NOMO-1 (cell line): ENCODE results near the gene MGAT4A.

ENCODE experiments used
- DNase-seq, 2 experiments: peaks; one replicate each; lab custom pipeline; 2025; ENCODE audit not compliant: unreplicated experiment in 2 of 2; lab: John Stamatoyannopoulos, UW

Gene MGAT4A

DNA sequence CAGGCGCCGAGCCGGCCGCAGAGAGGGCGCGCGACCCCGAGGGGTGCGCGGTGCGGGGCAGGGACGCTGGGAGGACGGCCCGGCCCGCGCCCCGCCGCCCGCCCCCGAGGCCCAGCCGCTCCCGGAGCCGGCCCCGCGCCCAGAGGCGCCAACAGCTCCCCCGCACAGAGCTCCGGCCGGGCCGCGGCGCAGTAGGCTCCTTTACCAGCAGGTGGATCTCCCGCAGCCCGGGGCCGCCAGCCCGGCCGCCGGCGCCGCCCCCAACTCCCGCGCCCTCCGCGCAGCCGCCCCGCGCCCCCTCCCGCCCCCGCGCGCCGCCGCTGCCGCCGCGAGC is 258 bp downstream of the MGAT4A start:
- peak; percentile 29 to 64 for DNase-seq

DNA sequence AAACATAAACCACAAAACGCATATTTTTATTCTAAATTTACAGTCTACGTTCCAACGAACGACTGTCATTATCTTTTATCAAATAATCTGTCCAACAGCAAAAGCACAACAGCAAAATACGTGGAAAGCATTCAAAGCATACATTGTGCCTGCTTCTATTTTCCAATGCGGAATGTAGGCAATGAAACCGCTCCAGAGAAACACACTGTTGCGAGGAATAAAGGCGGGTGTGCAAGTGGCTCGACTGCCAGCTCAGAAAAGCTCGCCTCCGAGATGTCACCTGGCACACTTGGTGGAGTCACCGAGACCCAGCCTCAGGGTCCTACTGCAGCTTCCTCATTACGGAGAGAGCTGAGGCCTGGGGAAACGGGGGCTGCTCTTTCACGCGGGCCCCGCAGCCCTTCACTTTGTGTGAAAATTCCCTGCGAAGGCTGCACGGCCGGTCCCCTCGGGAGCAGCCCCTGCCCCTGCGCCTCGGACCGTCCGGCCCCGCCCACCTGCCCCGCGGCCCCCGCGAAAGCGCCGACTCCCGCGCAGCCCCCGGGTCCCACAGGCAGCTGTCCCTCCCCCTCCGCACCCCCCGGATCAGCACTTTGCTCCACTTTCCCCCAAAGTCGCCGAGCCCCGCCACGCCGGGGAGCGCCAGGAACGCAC is 752 bp downstream of the MGAT4A start:
- peak in 1 of 2 experiments; percentile 51 for DNase-seq

DNA sequence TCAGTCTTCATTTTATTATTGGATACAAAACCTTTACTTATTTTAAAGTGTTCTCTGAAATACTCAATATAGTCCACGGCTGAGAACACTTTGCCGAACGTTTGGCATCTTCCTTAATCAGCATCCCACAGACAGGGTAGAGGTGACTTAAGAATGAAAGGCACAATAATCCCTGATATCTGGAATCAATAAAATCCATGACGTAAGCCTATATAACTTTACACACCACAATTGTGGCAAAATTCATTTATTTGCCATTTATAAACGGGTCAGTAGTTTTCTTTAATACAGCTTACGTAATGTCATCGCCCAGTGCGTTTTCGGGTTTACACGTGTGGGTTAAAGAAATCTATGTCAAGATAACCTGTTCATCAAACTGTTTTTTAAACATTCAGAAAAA is 1.3 kb downstream of the MGAT4A start:
- DNase-seq: no peak

DNA sequence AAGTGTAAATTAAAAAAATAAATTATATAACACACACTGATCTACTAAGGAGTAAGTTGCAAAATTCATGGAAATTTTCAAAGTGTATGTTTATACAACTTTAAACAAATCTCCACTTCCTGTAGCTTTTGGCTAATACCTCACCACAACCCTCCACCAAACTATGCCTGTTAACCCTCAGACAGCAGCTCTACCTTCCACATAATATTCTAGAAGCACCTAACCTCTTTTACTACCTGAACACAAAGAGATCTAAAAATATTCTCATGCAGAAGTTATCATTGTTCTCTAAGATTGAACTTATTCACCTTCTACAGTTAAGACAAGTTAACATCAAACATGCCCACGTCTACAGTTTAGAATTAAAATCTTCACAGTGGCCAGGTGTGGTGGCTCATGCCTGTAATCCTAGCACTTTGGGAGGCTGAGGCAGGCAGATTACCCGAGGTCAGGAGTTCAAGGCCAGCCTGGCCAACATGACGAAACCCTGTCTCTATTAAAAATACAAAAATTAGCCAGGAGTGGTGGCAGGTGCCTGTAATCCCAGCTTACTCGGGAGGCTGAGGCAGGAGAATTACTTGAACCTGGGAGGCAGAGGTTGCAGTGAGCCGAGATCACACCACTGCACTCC is 2.7 kb downstream of the MGAT4A start:
- peak in 1 of 2 experiments; percentile 17 for DNase-seq

DNA sequence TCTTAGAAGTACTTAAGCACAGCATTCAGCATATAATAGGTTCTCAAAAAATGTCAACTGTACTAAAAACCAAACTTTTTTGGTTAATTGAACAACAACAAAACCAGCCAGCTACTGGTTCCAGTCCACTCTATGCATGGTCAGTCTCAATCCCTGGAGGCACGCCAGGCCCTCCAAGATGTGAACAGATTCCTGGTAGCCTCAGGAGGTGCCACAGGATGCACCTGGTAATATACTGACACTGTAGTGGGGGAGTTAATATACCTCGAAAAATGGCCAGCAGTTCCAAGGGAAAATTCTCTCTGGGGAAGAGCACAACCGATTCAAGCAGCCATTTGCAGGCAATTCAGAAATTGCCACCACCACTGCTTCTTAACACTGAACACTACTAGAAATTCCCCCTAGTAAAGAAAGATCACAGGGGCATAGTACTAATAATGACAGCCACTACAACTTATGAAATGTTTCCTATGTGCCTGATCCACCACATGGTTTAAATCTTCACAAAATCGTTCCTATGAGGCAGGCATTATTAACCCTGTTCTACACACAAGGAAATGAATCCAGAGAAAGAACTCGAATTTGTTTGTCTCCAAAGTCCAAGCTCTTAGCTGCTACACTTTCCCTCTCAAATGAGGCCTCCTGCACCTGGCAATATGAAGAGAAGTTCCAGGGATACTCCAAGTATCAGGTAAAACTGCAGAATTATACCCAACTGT is 3.4 kb downstream of the MGAT4A start:
- DNase-seq: no peak

DNA sequence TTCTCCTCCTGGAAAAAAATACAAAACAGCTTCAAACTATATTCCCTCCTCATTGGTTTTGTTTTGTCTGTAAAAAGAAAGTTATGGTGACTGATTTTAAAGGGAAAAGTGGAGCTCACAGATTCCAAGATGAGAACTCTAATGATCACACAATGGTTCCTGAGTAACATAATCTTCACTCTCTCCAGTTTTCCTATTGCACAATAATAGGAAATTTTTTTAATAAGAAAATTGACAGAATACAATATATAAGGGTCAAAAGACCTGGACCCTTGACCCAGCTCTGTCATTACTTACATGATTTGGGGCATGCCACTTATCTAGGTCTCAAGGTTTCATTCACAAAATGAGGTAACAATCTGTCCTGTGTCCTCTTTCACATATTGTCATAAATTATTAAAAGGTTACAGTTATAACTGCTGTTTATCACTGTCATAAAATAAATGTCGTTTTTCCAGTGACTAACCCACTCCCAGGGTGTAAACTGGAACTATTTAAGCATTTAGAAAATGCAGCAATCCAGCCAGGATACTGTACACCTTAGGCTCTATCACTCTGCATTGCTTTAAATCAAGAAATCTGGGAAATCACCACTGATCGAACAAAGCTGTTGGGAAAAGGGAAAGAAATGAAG is 4.1 kb downstream of the MGAT4A start:
- DNase-seq: no peak

DNA sequence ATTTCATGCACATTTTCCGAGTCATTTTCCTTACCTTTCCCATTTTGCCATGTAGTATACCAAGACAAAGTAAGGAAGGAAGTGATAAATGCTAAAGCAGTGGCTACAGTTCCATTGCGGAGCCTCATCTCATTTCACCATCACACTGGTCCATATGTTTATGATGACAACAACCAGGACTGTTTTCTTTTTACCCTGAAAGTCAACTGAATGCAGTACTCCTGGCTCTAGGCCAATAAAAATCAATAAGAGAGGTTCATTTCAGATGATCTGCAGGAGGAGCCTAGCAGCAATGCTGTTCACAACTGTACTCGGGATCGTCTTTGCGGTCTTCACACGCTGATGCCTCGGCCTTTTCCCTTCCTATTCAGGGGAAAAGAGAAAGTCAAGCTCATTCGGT is 4.7 kb downstream of the MGAT4A start:
- DNase-seq: no peak

DNA sequence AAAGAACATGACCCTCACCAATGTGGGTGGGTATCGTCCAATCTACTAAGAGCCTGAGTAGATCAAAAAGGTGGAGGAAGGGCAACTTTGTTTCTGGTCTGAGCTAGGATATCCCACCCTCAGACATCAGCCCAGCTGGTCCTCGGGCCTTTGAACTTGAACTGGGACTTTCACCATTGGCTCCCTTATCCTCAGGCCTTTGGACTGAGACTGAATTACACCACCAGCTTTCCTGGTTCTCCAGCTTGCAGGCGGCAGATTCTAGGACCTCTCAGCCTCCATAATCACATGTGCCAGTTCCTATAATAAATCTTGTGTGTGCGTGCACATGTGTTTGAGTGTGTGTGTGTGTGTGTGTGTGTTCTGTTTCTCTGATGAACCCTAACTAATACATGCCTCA is 10.6 kb downstream of the MGAT4A start:
- DNase-seq: no peak

DNA sequence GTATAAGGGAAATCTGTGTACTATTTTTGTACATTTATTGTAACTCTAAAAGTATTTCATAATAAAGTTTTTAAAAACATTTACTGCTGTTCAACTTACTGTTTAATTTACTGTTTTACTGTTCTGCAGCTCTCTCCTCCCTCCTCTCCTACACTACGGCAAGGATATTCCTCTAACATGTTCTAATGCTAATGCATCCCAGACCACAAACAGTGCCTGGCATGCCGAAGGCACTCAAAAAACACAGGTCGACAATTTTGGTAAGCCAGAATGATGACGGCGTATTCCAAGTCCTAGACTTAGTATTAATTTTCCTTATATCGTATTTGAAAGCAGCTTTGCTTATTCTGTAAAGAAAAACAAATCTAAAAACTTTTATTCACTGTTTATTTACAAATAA is 13.3 kb downstream of the MGAT4A start:
- no peak for DNase-seq

DNA sequence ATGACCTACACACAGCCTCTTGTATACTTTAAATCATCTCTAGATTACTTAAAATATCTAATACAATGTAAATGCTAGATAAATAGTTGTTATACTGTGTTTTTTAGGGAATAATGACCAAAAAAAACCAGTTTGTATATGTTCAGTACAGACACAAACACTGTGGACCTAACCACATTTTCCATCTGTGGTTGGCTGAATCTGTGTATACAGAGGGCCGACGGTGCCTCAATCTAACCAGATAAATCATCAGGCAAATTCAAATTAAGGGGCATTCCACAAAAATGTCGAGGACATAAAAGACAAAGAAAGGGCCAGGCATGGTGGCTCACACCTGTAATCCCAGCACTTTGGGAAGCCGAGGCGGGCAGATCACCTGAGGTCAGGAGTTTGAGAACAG is 14.1 kb downstream of the MGAT4A start:
- DNase-seq: no peak

DNA sequence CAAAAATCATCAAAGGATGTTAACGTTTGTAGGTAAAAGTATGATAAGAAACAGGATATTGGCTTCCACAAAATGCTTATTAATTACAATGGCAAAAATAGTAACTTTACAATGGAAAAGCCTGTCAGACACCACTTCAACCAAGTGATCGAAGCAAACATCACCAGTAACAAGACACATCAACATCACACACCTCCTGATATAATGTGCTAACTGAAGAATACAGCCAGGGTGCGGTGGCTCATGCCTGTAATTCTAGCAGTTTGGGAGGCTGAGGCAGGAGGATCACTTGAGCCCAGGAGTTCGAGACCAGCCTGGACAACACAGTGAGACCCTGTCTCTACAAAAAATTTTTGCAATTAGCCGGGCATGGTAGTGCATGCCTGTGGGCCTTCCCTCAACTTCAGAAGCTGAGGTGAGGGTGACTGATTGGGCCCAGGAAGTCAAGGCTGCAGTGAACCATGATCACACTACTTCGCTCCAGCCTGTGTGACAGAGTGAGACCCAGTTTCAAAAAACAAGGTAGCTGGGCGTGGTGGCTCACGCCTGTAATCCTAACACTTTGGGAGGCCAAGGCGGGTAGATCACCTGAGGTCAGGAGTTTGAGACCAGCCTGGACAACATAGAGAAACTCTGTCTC is 15.0 kb downstream of the MGAT4A start:
- no peak for DNase-seq

DNA sequence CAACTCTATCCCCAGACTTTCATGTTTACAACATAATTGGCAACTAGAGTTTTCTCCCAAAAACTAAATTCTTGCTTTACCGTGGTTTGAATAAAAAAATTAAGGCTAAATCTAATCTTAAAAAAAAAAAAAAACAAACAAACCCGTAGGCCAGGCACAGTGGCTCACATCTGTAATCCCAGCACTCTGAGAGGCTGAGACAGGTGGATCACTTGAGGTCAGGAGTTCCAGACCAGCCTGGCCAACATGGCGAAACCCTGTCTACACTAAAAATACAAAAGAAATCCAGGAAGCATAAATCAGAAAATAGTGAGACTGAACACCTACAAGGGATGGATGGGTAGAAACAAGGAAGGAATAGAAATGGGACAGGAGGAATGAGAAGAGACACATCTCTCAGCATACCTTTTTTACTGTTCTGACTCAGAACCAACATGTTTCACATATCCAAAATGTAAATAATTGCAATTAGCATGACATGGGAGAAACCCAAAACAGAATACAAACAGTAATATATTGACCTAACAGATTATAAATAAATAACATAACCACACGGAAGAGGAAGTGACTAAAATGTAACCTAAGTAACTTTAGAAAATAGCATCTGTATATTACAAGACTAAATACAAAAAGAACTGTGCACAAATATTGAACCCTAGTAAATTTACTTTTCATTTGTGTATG is 17.5 kb downstream of the MGAT4A start:
- no peak for DNase-seq

DNA sequence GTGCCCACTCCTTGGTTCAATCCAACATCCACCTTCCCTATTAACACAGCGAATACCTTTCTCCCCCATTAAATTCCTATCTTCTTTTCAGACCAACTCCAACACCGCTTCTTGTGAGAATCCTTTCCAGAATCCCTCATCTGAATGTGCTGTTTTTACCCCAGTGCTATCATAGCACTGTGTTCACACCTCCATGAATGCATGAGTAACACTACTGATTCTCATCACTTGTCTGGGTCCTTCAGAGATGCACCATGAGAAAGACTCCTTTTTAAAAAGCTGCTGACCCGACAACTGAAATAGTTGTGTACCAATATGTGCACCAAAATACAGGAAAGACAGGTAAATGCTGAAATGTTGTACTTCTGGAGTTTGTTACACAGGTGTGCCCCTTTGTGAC is 18.8 kb downstream of the MGAT4A start:
- no peak for DNase-seq

DNA sequence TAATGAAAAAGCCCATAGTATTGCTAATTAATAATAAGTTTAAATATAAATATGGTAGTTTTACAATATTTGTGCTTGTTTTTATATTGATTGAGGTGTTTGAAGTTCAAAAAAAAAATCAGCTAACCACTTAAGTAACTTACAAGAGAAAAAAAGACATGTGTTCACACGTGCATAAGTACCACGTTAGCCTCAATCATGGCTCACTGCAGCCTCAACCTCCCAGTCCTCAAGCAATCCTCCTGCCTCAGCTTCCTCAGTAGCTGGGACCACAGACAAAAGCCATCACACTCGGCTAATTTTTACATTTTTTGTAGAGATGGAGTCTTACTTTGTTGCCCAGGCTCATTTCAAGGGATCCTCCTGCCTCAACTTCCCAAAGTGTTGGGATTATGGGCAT is 19.4 kb downstream of the MGAT4A start:
- DNase-seq: no peak

DNA sequence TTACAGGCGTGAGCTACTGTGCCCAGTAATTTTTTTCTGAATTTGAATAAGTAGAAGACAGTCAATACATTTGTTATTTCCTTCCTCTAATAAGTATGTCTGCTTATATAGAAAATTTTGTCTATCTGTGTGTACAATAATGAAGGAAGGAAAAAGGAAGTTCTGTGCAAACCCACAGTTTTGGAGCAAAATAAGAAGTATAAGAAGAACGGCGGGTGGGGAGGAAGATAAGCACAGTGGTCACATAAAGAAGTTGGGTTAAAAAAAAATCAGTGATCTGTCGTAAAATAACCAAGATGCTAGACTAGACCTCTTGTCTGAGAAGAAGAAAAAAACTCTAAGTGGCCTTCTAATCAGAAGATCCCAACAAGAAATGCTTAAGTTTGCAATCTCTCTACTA is 20.2 kb downstream of the MGAT4A start:
- DNase-seq: peak in 1 of 2 experiments; percentile 66

DNA sequence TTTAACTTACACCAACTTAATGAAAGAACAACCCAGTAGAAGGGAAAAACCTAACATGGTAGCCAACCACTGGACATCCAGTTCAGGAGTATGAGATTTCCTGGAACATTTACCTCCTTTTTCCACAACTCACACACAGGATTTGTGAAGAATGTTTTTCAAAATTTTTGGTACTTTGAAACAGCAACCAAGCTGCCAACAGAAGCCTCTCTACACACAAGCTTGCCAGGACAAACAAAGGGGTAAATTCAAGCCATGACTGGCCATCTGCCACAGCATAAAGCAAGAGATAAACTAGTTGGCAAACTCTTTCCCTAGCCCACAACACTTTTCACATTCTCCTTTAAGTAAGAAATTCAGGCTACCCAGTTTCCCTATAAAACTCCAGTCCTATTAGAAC is 21.4 kb downstream of the MGAT4A start:
- DNase-seq: no peak

DNA sequence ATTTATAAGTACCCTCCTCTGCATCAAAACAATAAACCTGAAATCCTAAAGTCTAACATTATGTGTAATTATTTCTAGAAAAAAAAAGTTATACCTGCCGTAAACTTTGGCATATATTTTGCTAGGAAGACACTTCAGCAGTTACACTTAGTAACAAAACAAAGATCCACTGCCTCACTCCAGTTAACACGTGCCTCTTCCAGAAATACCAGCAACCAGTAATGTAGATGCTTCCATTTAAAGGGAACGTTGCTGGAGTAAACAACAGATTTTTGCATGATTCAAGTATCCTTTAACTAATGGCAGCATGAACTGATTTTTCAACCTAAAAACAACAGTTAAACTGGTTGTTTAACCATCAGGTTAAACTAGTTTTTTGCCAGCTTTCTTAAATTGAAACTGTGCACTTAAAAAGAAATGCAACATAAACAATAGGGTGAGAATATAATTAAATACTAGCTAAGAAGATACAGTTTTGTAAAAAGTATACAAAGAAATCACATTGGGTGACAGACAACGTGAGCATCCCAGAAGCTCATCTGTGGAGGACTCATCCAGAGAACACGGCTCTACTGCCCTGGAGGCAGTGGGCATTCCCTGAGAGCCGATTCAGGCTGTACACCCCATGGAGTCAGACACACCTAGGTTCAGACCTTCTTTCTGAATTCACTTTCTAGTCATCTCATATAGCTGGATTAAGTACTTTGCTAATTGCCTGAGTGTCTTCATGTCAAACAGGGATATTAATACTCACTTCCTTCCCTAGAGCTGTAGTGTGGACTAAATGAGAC is 22.3 kb downstream of the MGAT4A start:
- no peak for DNase-seq

DNA sequence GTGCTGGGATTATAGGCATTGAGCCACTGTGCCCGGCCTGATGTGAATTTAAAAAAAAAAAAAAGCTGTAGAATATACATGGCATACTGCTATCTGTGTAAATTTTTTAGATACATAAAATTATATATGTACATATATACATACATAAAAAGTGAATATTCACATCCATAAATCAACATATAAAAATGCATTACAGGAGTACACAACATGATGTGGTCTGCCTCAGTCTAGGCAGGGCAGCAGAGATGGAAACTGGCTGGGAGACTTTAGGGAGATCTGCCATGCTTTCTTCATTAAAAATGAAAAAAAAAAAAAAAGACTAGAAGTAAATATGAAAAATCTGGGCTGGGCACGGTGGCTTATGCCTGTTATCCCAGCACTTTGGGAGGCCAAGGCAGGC is 24.3 kb downstream of the MGAT4A start:
- DNase-seq: no peak

DNA sequence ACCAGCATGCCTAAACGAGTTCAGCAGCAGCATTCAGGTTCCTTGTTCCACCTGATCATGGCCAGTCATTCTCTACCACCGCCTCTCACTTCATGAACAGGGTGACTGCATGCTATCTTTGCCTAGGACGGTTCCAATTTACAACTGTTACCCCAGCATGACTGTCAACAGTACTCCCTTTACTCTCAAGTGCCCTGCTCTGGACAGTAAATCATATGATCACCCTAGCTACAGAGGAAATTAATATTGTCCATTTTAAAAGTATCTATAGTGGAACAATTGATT is 25.7 kb downstream of the MGAT4A start:
- no peak for DNase-seq
